NCI-H1436 (cell line): ENCODE measurements around the gene GRB14.

Source experiments
- DNase-seq: peaks from one replicate; lab custom pipeline; 2025; lab: John Stamatoyannopoulos, UW

GRB14 gene

GRCh38 chr2:164613321-164613982, 7.8 kb downstream of the GRB14 start:
- DNase-seq: no peak

- no peak for DNase-seq
These were observed 11.5 kb downstream of the GRB14 start for GRCh38 chr2:164609790-164610189.

DNA sequence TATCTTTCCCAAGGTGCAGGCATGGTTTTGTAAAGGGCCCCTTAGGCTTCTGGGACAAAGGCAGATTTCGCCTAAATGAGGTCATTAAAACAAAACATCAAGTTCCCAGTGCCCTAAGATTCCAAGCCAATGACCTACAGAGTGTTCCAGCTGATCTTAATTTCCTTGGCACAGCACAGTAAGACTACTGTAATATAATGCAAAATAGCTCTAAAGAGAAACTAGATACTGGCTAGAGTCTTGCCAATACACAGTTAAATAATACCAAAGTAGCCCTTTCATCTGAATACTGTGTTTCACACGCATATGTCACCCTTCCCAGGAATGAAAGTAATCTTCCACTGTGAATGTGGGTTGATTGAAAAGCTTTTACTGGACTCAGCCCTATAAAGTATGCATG, 14.7 kb downstream of the GRB14 start:
- DNase-seq: no peak

- no peak for DNase-seq
These were observed 16.0 kb downstream of the GRB14 start for GRCh38 chr2:164605295-164605694.

DNA sequence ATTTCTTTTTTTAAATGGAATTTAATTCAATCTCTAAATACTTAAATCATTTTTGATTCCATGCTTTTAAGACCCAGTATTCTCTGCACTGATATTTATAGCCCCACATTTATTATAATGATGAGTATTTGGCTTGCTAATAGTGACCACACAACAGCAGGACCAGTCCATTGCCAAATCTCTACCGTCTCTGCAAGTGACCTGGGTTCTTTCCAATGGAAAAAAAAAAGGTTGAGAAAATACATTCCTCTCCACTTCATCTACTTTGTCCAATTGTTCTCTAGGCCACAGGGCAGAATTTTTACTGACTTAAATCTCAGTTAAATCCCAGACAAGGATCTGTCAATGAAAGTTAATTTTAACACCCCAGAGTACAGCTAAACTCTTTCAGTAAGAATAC, 20.5 kb downstream of the GRB14 start:
- DNase-seq: no peak

- DNase-seq: peak; percentile 62
These were observed 21.2 kb downstream of the GRB14 start for GRCh38 chr2:164599954-164600589.

- DNase-seq: no peak
These were observed 23.3 kb downstream of the GRB14 start for GRCh38 chr2:164597983-164598382.

DNA sequence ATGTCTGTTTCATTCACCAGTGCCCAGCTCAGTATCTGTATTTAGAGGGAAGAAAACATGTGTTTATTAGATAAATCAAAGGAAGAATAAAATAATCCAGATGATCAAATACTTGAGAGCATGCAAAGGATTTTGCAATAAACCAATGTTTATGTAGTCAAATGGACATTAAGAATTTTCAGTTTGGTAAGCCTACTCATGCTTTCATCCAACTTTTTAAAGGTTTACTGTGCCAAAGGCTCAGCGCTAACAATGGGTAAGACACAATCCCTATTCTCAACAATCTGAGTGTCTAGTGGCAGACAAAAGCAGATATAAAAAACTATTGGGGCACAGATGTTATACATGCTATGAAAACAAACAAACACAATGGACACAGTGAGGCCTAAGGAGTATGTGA, 26.3 kb downstream of the GRB14 start:
- DNase-seq: no peak

DNA sequence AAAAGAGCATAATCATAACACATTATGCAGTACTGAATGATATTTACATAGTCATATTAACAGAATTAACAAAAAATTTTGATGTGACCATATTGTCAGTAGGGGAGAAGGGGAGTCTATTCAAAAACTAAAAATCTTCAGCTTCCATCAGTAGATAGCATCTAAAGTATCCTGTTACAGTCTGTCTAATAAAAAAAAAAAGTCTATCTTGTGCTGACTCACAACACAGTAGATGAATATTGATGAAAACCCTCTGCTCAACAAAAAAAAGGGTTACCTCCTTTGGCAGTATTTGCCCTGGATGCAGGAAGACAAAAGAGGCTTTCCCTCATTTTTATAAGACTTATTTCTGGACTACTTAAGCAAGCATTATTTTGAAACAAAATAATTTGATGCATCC, 27.3 kb downstream of the GRB14 start:
- no peak for DNase-seq

DNA sequence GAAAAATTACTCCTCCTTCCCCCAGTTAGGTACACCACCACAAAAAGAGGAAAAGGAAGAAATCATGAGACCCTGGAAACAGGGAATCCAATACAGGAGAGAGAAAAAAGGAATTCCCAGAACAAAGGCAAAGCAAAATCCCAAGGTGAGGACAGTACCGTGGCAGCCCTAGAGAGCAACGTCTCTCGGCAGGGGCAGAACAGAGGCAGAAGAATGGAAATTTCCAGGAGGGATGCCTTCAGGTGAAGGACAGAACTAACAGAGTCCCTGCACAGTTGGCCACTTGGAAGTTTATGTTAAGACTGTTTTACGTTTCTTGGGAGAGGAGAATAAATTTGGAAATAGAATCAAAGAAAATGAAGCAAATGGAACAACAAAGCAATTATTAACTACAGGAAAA, 27.7 kb downstream of the GRB14 start:
- no peak for DNase-seq

- no peak for DNase-seq
These were observed 31.8 kb downstream of the GRB14 start for GRCh38 chr2:164589522-164589921.

GRCh38 chr2:164581050-164581449, 40.2 kb downstream of the GRB14 start:
- DNase-seq: no peak

- DNase-seq: no peak
These were observed 46.4 kb downstream of the GRB14 start for GRCh38 chr2:164574931-164575330.

DNA sequence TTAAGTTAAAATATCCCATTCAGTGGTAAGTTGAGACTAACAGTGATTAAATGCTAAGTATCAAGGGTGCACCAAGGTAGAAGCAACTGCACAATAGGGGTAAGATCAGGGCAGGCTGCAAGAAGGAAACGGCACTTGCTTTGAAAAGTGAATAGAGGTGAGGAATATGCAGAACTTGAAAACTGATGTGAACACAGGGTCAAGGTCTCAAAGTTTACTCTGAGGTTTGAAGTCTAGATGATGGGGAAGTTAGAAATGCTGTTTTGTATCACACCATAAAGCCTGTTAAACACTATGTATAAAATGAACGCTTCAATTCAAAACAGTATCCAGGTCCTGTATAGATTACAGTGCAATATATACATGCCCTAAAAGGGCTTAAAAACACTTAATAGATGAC, 50.8 kb downstream of the GRB14 start:
- no peak for DNase-seq

- DNase-seq: no peak
These were observed 51.9 kb downstream of the GRB14 start for GRCh38 chr2:164569378-164569777.

DNA sequence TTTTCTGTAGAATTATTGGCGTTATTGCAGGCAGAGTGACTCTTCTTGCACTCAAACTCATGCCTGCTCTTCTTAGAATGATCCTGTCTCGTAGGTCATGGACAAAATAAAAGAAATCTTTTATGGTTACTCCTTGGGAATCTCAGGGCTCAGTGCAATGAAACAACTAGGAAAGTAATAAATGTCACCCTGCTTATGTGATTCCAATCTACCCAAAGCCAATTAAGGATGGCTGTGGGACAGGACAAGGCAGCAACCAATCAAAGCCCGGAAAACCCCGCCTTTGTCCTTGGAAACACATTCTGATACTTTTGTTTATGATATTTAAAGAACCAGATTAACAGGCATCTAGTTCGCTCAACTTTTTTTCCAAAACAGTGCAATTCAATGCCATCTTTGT, 53.0 kb downstream of the GRB14 start:
- DNase-seq: no peak

- DNase-seq: no peak
These were observed 53.8 kb downstream of the GRB14 start for GRCh38 chr2:164567335-164567989.

- DNase-seq: no peak
These were observed 55.9 kb downstream of the GRB14 start for GRCh38 chr2:164565359-164565758.

GRCh38 chr2:164562666-164563065, 58.6 kb downstream of the GRB14 start:
- no peak for DNase-seq

DNA sequence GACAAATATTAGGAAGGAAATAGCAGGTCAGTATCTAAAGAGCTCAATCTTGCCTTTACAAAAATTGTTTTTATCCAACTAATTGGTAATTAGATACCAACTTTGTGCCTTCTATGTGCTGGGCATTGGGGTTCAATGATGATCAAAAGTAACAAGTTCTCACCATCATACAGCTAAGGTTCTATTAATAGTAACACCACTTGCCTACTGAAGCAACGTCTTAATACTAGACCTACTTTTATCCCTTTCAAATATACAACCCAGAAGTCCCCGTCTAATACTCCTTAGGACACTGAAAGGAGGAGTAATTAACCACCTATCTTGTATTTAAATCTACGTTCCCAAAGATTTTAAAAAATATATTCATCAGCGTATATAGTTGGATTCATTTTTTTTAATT, 59.3 kb downstream of the GRB14 start:
- no peak for DNase-seq

DNA sequence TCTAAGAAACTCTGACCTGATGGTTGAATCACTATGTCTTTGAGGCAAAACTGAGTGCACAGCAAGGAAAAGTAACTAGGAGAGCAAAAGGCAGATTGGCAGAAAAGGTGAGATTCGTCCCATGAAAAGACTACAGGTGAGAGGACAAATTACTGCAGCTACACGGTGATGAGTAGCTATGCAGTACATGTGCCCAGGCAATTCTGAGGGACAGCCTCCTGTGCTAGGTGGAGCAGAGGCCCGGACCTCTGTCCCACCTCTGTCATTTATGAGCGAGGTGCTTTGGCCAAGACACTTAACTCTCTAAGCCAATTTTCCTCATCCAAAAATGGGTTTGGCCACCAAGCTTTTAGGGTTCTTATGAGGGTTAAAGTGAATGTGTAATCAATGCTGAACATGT, 59.9 kb downstream of the GRB14 start:
- DNase-seq: no peak

DNA sequence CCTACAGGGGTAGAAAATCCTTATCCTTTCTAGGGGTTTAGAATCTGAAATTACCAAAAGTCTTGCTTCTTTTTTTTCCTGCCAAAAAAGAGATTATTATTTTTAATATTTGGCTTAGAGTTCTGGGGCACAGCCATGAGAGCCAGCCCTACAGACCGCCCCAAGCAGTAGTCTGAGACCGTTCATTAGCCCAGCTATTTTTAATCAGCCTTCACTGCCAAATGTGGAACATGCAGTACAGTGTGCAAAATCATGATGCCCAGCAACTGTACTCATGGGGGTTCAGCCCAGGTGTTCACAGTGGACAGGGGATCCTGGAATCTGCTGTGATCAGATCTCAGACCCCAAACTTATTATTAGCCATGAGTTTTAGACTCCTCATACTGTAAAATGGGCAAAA, 60.4 kb downstream of the GRB14 start:
- DNase-seq: no peak

- DNase-seq: peak; percentile 30
These were observed 61.0 kb downstream of the GRB14 start for GRCh38 chr2:164560181-164560792.
